Stimulated activated CD4-positive, alpha-beta T cell treated with anti-CD3 and anti-CD28 coated beads, TNF-alpha, amount 100 ng/mL, for 1 hour (primary cell): Measurements from ENCODE around the gene ADAMTS17.
"Not testable (repeated sequence)": the region's sequence is repeated elsewhere in the genome, so short reads cannot be mapped to it uniquely, and the experiment has no call there.

Source experiments
- DNase-seq, 3 donors: peaks; one replicate each; pipeline ENCODE4 v3.0.0-alpha.2; 2020; ENCODE audit warnings: low read depth in 3 of 3, low spot score in 1 of 3

Gene ADAMTS17

DNA sequence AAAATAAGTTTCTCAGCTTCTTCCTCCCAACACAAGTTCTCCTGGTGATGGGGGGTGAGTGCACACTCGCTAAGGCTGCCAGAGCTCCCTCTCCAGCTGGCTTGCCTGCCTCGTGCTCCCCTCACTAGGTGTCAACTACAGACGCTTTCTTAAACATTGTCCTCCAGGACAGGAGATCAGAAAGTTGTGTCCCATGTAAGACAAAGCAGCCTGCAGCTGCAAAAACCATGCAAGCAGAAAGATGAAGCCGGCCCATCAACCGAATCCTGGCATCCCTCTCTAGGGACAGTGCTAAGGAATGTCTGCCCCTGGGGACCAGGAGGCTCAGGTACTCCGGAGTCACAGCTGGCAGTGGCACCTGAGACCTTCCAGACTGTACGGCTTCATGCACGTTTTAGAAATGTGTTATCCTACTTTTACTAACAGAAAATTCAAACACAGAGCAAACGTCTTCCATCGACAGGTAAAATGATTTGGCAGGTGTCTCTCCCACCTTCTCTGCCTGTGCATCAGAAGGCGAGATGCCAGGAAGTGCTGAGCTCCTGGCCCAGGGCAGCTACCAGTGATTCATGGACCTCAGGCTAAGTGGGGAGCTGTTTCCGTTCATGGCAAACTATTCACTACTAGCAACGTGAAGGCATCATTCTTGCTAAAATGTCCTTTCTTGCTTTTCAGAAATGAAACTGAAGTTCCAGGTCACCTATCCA, 246.1 kb downstream of the ADAMTS17 start:
- no peak for DNase-seq

DNA sequence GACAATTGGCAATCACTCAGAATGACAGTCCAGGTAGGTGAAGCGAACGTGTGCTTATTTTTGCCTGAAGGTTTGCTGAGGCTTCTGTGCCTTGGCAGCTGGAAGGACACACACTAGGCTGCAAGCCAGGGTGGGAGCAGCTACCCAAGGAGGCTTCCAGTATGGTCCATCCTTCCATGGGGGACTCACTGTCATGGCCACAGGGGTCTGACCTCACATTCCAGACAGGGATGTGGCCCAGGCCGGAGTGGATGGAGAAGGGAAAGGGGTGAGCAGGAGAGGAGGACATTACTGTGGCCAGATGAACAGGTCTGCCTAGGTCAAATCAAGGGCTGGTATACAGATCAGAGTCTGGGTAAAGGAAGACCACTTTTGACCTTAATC, 247.7 kb downstream of the ADAMTS17 start:
- DNase-seq: no peak

DNA sequence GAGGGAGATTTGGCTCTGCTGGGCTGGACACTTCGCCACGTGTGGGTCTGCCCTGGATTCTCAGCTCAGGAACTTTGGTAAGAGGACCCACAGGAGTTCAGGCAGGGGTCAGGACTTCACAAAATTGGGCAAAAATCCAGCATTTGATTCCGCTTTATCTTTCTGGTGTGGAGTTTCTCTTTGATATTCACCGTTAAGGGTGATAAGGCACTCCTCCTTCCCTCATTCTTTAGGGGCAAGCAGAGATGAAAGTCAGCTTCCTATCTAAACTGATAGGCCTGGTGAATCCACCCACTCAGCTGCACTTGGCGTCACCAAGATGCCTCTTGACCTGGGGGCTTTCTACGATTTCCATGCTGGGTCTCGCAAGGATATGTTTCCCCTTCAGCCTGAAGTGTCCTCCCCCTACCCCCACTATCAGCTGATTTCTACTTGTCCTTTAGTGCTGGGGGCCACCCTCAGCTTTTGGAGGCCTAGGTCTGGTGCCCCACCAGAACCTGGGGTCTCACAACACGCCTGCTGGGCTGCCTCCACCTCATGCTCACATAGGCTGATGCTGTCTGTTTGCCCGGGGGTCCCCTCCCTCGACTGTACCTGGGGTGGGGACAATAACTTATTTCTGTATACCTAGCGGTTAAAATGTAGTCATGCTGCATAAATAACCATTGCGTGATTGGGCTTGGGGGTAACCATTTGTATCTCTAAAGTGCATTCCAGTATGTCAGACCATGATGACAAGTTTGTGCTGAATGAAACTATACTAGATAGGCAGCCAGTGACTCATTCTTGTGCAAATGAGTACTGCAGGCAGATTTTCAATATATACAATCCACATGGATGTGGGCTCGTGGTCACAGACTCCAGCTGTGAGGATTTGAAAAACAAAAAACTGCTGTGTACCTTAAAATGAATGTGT, 248.3 kb downstream of the ADAMTS17 start:
- no peak for DNase-seq

DNA sequence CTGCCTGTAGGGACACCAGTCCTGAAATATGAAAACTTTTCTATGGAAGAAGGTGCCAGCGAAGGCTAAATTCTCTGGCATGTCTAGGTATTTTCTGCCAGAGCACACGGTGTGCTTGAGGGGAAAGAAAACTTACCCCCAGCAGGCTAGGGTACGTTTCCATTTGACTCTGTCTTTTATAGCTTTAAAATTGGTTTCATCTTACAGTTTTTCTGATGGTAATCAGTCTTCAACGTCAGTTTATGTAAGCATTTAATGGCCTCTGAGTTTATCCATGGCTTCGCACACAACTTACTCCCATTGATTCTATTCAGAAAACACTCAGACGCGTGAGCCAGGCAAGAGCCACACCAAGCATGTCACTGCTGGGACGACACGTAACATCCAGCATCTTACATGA, 249.7 kb downstream of the ADAMTS17 start:
- DNase-seq: no peak

DNA sequence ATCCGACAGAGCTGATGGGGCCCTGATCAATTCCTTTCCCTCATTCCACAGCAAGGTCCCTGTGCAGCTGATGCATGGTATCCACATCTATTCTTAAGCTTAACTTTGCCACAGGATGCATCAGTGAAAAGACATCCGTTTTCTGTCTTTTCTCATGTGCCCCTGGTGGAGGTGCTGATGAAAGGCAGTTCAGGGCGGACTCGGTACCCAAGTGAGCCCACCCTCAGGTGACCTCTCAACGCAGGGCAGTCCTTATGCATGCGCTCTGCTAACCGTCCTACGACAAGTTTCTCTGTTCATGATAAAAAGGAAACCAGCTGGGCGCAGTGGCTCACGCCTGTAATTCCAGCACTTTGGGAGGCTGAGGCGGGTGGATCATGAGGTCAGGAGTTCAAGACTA, 251.4 kb downstream of the ADAMTS17 start:
- no peak for DNase-seq

DNA sequence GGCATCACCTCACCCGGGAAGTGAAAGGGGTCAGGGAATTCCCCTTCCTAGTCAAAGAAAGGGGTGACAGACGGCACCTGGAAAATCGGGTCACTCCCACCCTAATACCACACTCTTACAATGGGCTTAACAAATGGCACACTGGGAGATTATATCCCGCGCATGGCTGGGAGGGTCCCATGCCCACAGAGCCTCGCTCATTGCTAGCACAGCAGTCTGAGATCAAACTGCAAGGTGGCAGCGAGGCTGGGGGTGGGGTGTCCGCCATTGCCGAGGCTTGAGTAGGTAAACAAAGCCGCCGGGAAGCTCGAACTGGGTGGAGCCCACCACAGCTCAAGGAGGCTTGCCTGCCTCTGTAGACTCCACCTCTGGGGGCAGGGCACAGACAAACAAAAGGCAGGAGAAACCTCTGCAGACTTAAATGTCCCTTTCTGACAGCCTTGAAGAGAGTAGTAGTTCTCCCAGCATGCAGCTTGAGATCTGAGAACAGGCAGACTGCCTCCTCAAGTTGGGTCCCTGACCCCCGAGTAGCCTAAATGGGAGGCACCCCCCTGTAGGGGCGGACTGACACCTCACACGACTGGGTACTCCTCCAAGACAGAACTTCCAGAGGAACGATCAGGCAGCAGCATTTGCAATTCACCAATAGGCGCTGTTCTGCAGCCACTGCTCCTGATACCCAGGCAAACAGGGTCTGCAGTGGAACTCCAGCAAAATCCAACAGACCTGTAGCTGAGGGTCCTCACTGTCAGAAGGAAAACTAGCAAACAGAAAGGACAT, 257.5 kb downstream of the ADAMTS17 start:
- DNase-seq: not testable (repeated sequence)

DNA sequence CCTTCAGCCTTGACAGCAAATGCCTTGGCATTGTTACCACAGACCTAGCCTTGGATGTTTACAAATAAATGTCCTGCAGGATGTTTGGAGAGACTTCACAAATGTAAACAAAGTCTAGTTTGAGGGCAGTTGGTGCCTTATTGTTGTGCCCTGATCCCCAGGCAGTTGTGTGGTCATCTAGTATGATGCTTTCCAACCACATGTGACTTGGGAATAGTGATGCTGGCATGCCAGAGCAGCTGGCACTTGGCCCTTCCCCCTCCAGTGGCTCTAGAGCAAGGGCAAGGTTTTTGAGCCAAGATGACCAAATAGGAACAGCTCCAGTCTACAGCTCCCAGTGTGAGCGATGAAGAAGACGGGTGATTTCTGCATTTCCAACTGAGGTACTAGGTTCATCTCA, 258.2 kb downstream of the ADAMTS17 start:
- DNase-seq: no peak

DNA sequence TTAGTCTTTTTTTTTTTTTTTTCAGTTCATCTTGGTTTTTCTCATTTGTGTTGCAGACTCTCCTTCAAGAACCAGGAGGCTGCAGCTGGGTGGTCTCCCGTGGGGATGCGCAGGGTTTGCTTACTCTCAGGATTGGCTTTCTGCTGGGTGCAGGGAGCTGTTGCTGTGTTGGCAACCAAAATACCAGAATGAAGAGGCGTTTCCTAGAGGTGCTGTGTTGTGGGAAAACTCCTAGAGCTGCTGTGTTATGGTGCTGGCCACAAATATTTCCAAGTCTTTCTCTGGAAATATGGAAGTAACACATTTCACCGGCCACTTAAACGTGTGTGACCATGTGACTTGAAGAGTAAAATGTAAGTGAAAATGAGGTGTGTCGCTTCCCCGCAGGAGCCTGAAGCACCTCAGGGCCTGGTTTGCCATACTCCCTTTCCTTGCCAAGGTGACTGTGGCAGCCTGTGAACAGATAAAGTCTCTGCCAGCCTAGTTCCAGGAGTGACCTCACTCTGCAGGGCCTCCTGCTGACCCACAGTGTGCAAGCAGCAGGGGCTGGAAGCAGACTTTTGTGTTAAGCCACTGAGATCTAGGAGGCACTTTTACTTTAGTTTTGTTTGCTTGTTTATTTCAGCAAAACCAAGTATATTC, 258.9 kb downstream of the ADAMTS17 start:
- no peak for DNase-seq

DNA sequence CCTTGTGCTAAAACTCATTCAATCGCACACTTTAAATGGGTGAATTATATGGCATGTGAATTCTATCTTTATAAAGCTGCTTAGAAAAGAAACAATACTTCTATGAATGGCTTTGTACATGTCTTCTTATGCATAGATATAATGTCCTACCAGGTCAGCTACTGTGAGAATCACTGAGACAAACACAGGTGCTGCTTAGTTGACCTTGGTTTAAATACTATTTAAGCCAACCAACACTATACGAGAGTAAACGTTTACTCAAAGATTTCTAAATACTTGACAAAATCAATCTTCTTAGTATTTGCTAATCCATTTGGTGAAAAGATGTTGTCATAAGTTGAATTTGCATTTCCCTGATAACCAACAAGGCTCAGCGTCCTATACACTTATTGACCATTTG, 260.3 kb downstream of the ADAMTS17 start:
- DNase-seq: no peak

DNA sequence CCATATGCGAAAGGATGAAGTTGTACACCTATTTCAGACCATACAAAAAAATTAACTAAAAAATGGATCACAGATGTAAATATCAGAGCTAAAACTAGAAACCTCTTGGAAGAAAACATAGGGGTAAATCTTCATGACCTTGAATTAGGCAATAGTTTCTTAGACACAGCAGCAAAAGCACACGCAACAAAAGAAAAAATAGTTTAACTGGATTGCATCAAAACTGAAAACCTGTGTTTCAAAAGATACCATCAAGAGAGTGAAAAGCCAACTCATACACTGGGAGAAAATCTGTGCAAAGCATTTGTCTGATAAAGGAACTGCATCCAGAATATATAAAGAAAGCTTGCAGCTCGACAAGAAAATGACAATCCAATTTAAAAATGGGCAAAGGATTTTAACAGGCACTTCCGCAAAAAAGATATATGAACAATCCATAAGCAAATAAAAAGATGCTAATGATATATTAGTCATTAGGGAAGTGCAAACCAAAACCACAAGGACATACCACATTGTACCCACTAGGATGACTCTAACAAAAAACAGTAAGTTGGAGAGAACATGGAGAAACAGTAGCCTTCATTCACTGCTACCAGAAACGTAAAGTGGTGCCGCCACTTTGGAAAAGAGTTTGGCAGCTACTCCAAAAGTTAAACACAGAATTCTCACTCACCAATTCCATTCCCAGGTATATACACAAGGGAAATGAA, 263.1 kb downstream of the ADAMTS17 start:
- no peak for DNase-seq

DNA sequence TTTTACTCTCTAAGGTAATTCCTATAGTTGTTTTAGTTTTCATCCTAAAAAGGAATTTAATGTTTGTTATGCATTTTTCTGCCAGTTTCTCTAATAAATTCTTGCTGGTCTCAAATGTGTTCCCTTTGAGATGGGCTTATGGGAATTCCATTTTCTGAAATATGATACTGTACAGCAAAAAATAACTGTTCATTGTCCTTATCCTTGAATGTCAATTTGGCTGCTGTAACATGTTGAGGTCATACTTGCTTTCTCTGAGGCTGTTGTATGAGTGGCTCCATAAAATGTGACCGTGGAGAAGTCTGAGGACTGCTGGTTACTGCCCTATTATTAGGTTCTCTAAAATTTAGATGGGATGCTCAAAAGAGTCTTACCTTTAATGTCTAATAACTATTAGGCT, 266.5 kb downstream of the ADAMTS17 start:
- no peak for DNase-seq

DNA sequence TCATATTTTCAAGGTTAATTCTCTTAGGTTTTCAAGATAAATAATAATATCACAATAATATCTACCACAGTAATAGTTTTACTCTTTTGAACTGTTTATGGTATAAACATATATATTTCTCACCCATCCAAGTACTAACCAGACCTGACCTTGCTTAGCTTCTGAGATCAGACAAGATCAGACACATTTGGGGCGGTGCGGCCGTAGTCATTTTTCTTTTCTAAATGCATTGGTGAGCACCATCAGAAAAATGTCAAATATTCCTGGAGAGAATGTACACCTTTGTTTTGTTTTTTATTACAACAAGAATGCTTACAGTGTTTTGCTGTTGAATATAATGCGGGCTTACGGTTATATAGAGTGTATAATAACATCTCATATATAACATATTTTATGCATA, 267.8 kb downstream of the ADAMTS17 start:
- DNase-seq: no peak

DNA sequence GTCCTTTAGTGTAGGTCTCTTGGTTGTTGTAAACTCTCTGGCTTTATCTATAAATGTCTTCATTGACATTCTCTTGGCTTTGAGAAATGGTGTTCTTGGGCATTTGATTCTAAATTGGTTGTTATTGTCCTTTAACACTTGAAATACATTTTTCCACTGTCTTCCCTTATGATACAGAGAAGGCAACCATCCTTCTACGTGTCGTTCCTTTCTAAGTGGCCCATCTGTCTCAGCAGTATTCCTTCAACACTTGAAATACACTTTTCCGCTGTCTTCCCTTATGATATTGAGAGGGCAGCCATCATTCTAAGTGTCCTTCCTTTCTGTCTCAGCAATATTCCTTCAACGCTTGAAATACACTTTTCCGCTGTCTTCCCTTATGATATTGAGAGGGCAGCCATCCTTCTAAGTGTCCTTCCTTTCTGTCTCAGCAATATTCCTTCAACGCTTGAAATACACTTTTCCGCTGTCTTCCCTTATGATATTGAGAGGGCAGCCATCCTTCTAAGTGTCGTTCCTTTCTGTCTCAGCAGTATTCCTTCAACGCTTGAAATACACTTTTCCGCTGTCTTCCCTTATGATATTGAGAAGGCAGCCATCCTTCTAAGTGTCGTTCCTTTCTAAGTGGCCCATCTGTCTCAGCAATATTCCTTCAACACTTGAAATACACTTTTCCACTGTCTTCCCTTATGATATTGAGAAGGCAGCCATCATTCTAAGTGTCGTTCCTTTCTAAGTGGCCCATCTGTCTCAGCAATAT, 275.1 kb downstream of the ADAMTS17 start:
- not testable (repeated sequence) for DNase-seq

DNA sequence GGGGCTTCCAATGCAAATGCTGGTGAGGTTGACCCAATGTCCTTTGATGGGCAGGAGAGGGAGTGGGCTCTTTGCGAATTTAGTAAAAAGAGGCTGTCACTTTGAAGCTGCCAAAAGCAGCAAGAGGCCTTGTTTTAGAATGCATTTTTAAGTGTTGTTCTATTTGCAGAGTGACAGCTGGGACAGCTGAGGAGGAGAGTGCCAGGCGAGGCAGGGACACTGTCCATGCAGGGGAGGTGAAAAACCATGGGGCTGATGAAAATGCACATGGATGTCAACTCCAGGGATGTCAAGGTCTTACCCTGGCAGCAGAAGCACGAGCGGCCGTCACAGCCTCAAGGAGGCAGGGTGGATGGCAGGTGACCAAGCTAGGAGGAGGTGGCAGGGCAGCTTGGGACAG, 279.8 kb downstream of the ADAMTS17 start:
- no peak for DNase-seq

DNA sequence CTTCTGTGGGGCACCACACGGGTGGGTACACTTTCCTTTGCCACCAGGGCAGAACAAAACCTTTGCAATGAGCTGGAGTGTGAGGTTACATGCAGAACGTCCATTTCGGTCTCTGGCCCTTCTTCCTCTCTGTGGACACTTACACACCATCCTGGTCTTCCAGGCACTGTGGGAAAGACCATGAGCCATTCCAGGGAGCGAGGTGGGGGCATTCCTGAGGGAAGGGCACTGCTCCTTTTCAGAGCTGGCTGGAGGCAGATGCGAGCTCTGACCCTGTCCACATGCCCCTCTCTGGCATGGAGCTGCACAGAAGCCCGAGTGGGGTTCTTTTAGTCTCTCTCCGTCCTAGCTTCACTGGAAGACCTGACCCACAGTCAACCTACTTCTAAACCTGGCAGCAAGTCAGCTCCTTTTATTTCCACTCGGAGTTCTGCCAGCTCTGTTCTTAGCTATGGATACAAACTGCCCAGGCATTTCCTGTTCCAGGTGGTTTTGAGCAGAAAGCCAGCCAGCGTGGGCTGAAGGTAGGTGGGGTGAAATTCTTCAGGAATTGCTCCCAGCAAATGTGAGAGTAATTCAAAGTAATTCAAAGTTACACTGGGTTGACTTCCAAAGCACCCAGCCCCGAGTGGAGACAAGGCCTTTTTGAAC, 281.4 kb downstream of the ADAMTS17 start:
- DNase-seq: no peak

DNA sequence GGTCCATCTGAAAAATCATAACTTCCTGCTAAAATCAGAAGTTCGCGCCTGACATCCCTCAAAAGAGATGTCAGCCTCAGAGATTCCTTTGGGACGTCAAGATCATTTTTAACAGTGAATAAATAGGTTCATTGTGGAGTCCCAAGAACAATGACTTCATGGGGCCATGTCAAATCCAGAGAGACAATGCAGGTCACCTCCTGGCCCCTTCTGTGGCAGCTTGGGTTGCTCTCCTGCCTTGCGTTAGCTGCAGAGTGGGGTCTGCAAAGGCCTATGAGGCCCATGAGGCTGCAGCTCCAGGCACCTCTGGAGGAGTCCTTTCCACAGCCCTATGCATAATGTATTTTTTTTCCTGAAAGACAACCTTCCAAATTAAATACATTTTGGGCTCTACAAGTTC, 282.3 kb downstream of the ADAMTS17 start:
- no peak for DNase-seq

DNA sequence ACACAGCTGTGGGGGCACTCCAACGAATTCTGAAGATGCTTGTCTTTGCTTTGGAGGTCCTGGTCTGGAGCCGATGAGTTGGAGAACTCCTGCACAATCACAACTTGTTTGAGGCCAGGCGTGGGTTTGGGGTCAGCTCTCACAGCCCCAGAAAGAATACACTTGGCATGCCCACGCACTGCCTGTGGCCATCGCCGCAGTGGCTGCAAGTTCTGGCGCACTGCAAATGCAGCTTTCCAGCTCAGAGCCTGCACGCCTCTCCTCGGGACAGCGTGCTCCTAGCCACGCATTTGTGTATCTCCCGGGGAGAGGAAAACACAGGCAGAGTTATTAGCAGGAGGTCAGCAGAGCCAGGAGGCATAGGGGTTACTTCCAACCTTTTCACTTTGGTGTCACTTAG, 282.7 kb downstream of the ADAMTS17 start:
- DNase-seq: no peak

DNA sequence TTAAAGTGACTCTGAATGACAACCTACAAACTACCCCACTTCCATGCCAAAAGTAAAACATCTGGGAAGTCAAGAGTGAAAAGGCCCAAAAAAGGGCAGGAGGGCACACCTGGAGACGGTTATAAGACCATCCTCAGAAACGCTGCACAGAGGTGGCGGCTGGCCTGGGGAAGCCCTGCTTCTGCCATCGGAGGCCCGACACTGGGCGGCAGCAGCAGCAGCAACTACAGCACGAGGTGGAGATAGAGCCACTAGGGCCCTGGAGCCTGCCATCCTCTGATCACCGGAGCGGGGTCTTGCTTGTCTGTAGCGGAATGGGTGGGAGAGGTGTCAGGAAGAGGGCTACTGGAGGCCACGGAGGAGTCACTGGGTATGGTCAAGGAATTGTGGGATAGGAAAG, 283.3 kb downstream of the ADAMTS17 start:
- DNase-seq: no peak

DNA sequence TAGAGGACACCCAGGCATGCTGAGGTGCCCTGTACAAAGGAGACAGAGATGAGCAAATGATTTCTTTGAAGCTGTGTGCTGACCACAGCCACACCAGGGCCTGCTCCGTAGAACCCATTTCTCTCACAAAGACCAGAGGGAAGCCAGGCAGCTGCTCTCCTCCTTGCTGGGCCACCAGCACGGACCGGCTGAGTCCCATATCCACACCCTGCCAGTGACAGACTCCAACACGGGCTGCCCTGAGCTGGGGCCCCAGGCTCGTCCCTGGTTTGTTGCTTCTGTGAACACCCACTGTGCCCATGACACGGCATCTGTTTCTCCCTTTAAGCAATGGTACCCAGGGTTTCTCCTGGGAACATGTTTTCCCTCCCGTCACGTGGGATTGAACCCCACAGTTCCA, 284.5 kb downstream of the ADAMTS17 start:
- no peak for DNase-seq
